SK-N-SH (cell line): Measurements from ENCODE around the gene CBFA2T2. TPM values are rescaled to one million over a fixed set of nuclear protein-coding genes. Genes with fewer than 3 reads are reported as not detected.
A peak's percentile ranks its signal among the peaks of the same experiment; 100 is the strongest.

Experiments
- CTCF ChIA-PET: fragments of 300-600, 350-600 bp; formaldehyde crosslinking; extraction: SDS; loops from one replicate; lab custom pipeline; 2021; lab: Yijun Ruan, JAX
- POLR2A ChIA-PET: fragments of 350-600 bp; sonication (Branson Sonifier 250); formaldehyde crosslinking; extraction: SDS; loops from one replicate; lab custom pipeline; 2020; ENCODE audit warnings: antibody characterized with exemption, inconsistent platforms; lab: Yijun Ruan, JAX
- DNase-seq: peaks from one replicate; pipeline ENCODE4 v3.0.0; 2012
- H2AFZ ChIP-seq: fragments of 200-600 bp; sonication (generic); 2 replicates; pipeline ENCODE4 v1.8.1; 2016; ENCODE audit warnings: antibody characterized with exemption, mild to moderate bottlenecking, low read depth
- H3F3A ChIP-seq: fragments of 200-600 bp; sonication (generic); replicated peaks from 2 replicates; pipeline ENCODE3; 2016; ENCODE audit warnings: antibody characterized with exemption, mild to moderate bottlenecking; ENCODE audit not compliant: insufficient read depth
- H3K27ac ChIP-seq, 2 experiments: fragments of 200-500 bp in 1 of 2; fragments of 200-600 bp in 1 of 2; sonication (Bioruptor generic) in 1 of 2; sonication (generic), shearing (Covaris generic) in 1 of 2; 2 replicates each; pipeline versions ENCODE4 v1.5.1 to v1.6.1; 2014 to 2016; ENCODE audit warnings: low read depth in 2 of 2, inconsistent platforms in 1 of 2, low read length in 1 of 2, mild to moderate bottlenecking in 1 of 2, mixed read lengths in 1 of 2
- H3K27me3 ChIP-seq: fragments of 200-600 bp; sonication (generic), shearing (Covaris generic); 2 replicates; pipeline ENCODE4 v1.6.1; 2016; ENCODE audit warnings: mixed run types; ENCODE audit not compliant: insufficient read depth
- H3K36me3 ChIP-seq, 2 experiments: fragments of 200-500 bp in 1 of 2; fragments of 200-600 bp in 1 of 2; sonication (Bioruptor generic) in 1 of 2; sonication (generic) in 1 of 2; replicated peaks in 1 of 2; 2 replicates each; pipeline versions ENCODE3 to v1.5.1; 2014 to 2016; ENCODE audit warnings: low read length in 1 of 2, mild to moderate bottlenecking in 1 of 2; ENCODE audit not compliant: insufficient read depth in 2 of 2, control insufficient read depth in 1 of 2
- H3K4me1 ChIP-seq, 2 experiments: fragments of 200-500 bp in 1 of 2; fragments of 200-600 bp in 1 of 2; sonication (Bioruptor generic) in 1 of 2; sonication (generic), shearing (Covaris generic) in 1 of 2; 2 replicates each; pipeline versions ENCODE4 v1.5.1 to v1.6.1; 2014 to 2016; ENCODE audit warnings: low read depth in 1 of 2, low read length in 1 of 2, mixed run types in 1 of 2; ENCODE audit not compliant: insufficient read depth in 2 of 2, control insufficient read depth in 1 of 2
- H3K4me2 ChIP-seq: fragments of 200-600 bp; sonication (generic), shearing (Covaris generic); 2 replicates; pipeline ENCODE4 v1.6.1; 2017; ENCODE audit warnings: mixed run types
- H3K4me3 ChIP-seq, 2 experiments: fragments of 200-500 bp in 1 of 2; fragments of 200-600 bp in 1 of 2; sonication (Bioruptor generic) in 1 of 2; sonication (generic), shearing (Covaris generic) in 1 of 2; 2 replicates each; pipeline versions ENCODE4 v1.5.1 to v1.8.1; 2014 to 2016; ENCODE audit warnings: low read depth in 2 of 2, inconsistent platforms in 1 of 2, low read length in 1 of 2, mild to moderate bottlenecking in 1 of 2, mixed read lengths in 1 of 2, moderate library complexity in 1 of 2
- H3K79me2 ChIP-seq: fragments of 200-600 bp; sonication (generic); 2 replicates; pipeline ENCODE4 v1.8.1; 2017; ENCODE audit warnings: mild to moderate bottlenecking; ENCODE audit not compliant: insufficient read depth
- H3K9ac ChIP-seq: fragments of 200-600 bp; sonication (generic); 2 replicates; pipeline ENCODE4 v1.6.1; 2017; ENCODE audit warnings: mixed run types
- H3K9me2 ChIP-seq: fragments of 200-600 bp; sonication (generic); 2 replicates; pipeline ENCODE4 v1.6.1; 2017; ENCODE audit warnings: mixed run types
- H3K9me3 ChIP-seq: fragments of 200-600 bp; sonication (generic); 2 replicates; pipeline ENCODE4 v1.6.1; 2017; ENCODE audit warnings: mixed run types, mild to moderate bottlenecking, moderate library complexity
- H4K20me1 ChIP-seq: fragments of 200-600 bp; sonication (generic); 2 replicates; pipeline ENCODE4 v1.6.1; 2017; ENCODE audit warnings: mild to moderate bottlenecking, mixed run types; ENCODE audit not compliant: insufficient read depth
- CHD2 ChIP-seq: fragments of 150-350 bp; IDR thresholded peaks from 2 replicates; pipeline ENCODE4 v1.6.1; 2018; ENCODE audit warnings: low read length; ENCODE audit not compliant: partially characterized antibody
- EP300 ChIP-seq, 2 experiments: IDR thresholded peaks; 2 replicates each; pipeline versions ENCODE4 v1.4.0 to v1.6.1; 2012; ENCODE audit warnings: borderline replicate concordance in 1 of 2, low read depth in 1 of 2, low read length in 1 of 2
- EZH2phosphoT487 ChIP-seq: fragments of 200-600 bp; sonication (generic); IDR thresholded peaks from 2 replicates; pipeline ENCODE4 v1.6.1; 2017; ENCODE audit warnings: low read depth, mixed run types, mild to moderate bottlenecking, antibody characterized with exemption, moderate library complexity, borderline replicate concordance
- FOSL2 ChIP-seq: IDR thresholded peaks from 2 replicates; pipeline ENCODE4 v1.4.0; 2012; ENCODE audit warnings: low read depth, mild to moderate bottlenecking, moderate library complexity, borderline replicate concordance
- FOXJ3 ChIP-seq: sonication (generic); formaldehyde crosslinking; IDR thresholded peaks from 2 replicates; pipeline ENCODE4 v1.5.1; 2020; ENCODE audit warnings: mild to moderate bottlenecking, missing genetic modification reagents
- FOXM1 ChIP-seq: IDR thresholded peaks from 2 replicates; pipeline ENCODE4 v1.4.0; 2012; ENCODE audit warnings: low read depth, mild to moderate bottlenecking
- GABPA ChIP-seq: IDR thresholded peaks from 2 replicates; pipeline ENCODE4 v1.4.0; 2012; ENCODE audit warnings: low read depth, mild to moderate bottlenecking
- GATA2 ChIP-seq: sonication (generic); formaldehyde crosslinking; IDR thresholded peaks from 2 replicates; pipeline ENCODE4 v1.5.0; 2020; ENCODE audit warnings: mild to moderate bottlenecking, missing genetic modification reagents
- JUND ChIP-seq: IDR thresholded peaks from 2 replicates; pipeline ENCODE4 v1.4.0; 2012
- RAD21 ChIP-seq: IDR thresholded peaks from 2 replicates; pipeline ENCODE4 v1.6.1; 2012; ENCODE audit warnings: mild to moderate bottlenecking, low read length
- RCOR1 ChIP-seq: fragments of 150-350 bp; IDR thresholded peaks from 2 replicates; pipeline ENCODE4 v1.6.1; 2017; ENCODE audit warnings: antibody characterized with exemption, low read length
- RFX5 ChIP-seq: IDR thresholded peaks from 2 replicates; pipeline ENCODE4 v1.6.1; 2012; ENCODE audit warnings: mild to moderate bottlenecking, improper control_type of control experiment, low read length
- RXRA ChIP-seq: IDR thresholded peaks from 2 replicates; pipeline ENCODE4 v1.4.0; 2012; ENCODE audit warnings: low read depth, mild to moderate bottlenecking, borderline replicate concordance
- SIN3A ChIP-seq: IDR thresholded peaks from 2 replicates; pipeline ENCODE4 v1.6.1; 2012; ENCODE audit warnings: low read depth, mild to moderate bottlenecking, low read length, moderate library complexity, borderline replicate concordance
- SMC3 ChIP-seq: IDR thresholded peaks from 2 replicates; pipeline ENCODE4 v1.6.1; 2012; ENCODE audit warnings: low read depth, low read length, improper control_type of control experiment
- TAF1 ChIP-seq: IDR thresholded peaks from 2 replicates; pipeline ENCODE4 v1.6.1; 2012; ENCODE audit warnings: low read depth, mild to moderate bottlenecking, low read length, moderate library complexity, borderline replicate concordance
- TEAD4 ChIP-seq: IDR thresholded peaks from 2 replicates; pipeline ENCODE4 v1.4.0; 2012; ENCODE audit warnings: mild to moderate bottlenecking, borderline replicate concordance; ENCODE audit not compliant: insufficient read depth
- USF1 ChIP-seq: IDR thresholded peaks from 2 replicates; pipeline ENCODE4 v1.4.0; 2012; ENCODE audit warnings: low read depth, borderline replicate concordance
- YY1 ChIP-seq: IDR thresholded peaks from 2 replicates; pipeline ENCODE4 v1.4.0; 2012; ENCODE audit warnings: low read depth, mild to moderate bottlenecking
- ZBTB33 ChIP-seq: IDR thresholded peaks from 2 replicates; pipeline ENCODE4 v1.4.0; 2012; ENCODE audit warnings: low read depth, borderline replicate concordance
- WGBS: methylation state at CpG from one replicate; pipeline ENCODE4 v1.1.6; 2017; ENCODE audit warnings: low lambda C conversion rate; 5-methylcytosine and 5-hydroxymethylcytosine counted together
- polyA plus RNA-seq, 3 experiments: library from polyadenylated mRNA; depleted of rRNA; stranded (reverse); fragments of >200 nt; gene quantifications; 2 replicates each; pipeline ENCODE4 v1.2.3, GENCODE V29; 2012
- TF ChIP-seq, protein P1 (sequence below): fragments of 200-600 bp; sonication (generic); IDR thresholded peaks from 2 replicates; pipeline ENCODE4 v1.6.1; 2017; ENCODE audit warnings: antibody characterized with exemption, mild to moderate bottlenecking, moderate library complexity

CBFA2T2 gene
- polyA plus RNA-seq, 1 of the 3 experiments (the other 2 are of a cell fraction), result 11.0 TPM

DNA sequence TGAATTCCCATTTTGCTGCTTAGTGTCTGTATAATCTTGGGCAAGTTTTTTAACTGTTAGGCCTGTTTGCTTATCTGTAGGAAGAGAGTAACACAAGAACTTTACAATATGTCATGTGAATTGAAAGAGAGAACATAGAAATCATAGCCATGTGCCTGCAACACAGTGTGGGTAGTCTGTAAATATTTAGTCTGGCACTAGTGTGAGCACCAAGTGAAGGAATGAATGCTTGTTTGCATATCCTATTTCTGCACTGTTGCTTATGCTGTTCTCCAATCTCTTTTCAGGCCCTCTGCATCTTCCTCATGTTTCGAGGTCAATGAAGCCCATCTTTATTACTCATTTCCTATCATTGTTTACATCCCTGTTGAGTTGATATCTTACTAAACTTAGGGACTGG, 49.2 kb downstream of the CBFA2T2 start:
- Histone ChIP-seq H3F3A (no peaks in the 10 kb centered on the region), H4K20me1 (peaks cover 9% of the 10 kb centered on the region; the same call in 1 of the 2 replicates), H2AFZ (no peak overlapping the region), H3K79me2 (peaks cover 15% of the 10 kb centered on the region; the same call in 1 of the 2 replicates)
- no peak for TF ChIP-seq RCOR1
- no peak for TF ChIP-seq FOSL2
- no peak for TF ChIP-seq RXRA
- TF ChIP-seq RAD21, result no peak
- TF ChIP-seq, protein P1, sequence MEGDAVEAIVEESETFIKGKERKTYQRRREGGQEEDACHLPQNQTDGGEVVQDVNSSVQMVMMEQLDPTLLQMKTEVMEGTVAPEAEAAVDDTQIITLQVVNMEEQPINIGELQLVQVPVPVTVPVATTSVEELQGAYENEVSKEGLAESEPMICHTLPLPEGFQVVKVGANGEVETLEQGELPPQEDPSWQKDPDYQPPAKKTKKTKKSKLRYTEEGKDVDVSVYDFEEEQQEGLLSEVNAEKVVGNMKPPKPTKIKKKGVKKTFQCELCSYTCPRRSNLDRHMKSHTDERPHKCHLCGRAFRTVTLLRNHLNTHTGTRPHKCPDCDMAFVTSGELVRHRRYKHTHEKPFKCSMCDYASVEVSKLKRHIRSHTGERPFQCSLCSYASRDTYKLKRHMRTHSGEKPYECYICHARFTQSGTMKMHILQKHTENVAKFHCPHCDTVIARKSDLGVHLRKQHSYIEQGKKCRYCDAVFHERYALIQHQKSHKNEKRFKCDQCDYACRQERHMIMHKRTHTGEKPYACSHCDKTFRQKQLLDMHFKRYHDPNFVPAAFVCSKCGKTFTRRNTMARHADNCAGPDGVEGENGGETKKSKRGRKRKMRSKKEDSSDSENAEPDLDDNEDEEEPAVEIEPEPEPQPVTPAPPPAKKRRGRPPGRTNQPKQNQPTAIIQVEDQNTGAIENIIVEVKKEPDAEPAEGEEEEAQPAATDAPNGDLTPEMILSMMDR, result no peak
- TF ChIP-seq USF1, result no peak
- no peak for TF ChIP-seq ZBTB33
- no peak for TF ChIP-seq TAF1
- no peak for TF ChIP-seq EZH2phosphoT487
- TF ChIP-seq TEAD4, result no peak
- no peak for TF ChIP-seq FOXJ3 (CRISPR knock-in tag)
- TF ChIP-seq, all 33 proteins: peak for 0
- WGBS, result 65% methylated on average over 1 of the region's 1 CpG
- Histone ChIP-seq H3K4me3 (no peak overlapping the region), H3K9me2 (no peaks in the 10 kb centered on the region), H3K4me2 (no peak overlapping the region), H3K36me3 (no peaks in the 10 kb centered on the region), H3K9ac (no peak overlapping the region), H3K27ac (peak overlapping the region in 1 of 2 experiments; percentile 40; a peak in 1 of 4 replicates), H3K9me3 (no peaks in the 10 kb centered on the region), H3K27me3 (no peaks in the 10 kb centered on the region), H3K4me1 (peaks cover 8% of the 10 kb centered on the region in 2 experiments; a peak in 3 of 4 replicates)
- CTCF ChIA-PET, result no interaction called here
- DNase-seq, result no peak
- POLR2A ChIA-PET, result no interaction called here

- Histone ChIP-seq H3K4me2 (no peak overlapping the region), H3K4me1 (peaks cover 8 to 11% of the 10 kb centered on the region in 2 experiments; a peak in 3 of 4 replicates), H4K20me1 (peaks cover 10% of the 10 kb centered on the region; the same call in 1 of the 2 replicates), H3K36me3 (no peaks in the 10 kb centered on the region), H3K27ac (no peak overlapping the region), H3K79me2 (peaks cover 11% of the 10 kb centered on the region; the same call in 1 of the 2 replicates), H3K4me3 (no peak overlapping the region), H3K9me2 (no peaks in the 10 kb centered on the region), H2AFZ (no peak overlapping the region), H3F3A (no peaks in the 10 kb centered on the region), H3K9ac (no peak overlapping the region), H3K27me3 (no peaks in the 10 kb centered on the region), H3K9me3 (no peaks in the 10 kb centered on the region)
- WGBS, result 88% methylated on average over 4 of the region's 4 CpGs
- ChIA-PET CTCF (no interaction called here), POLR2A (no interaction called here)
- TF ChIP-seq SMC3 (no peak), TAF1 (no peak), RXRA (no peak), GABPA (no peak), JUND (no peak), YY1 (no peak), SIN3A (no peak), RFX5 (no peak), GATA2 (CRISPR knock-in tag) (no peak), EP300 (IDR thresholded peaks at IDR 0.05; ENCODE audit: borderline replicate concordance in 1 of 2, low read depth in 1 of 2, low read length in 1 of 2) (no peak), FOXM1 (no peak), CHD2 (no peak)
- DNase-seq, result no peak
Measured at GRCh38 chr20:33540427-33540826, 50.5 kb downstream of the CBFA2T2 start.
